Prostate gland (tissue), 2 donors: Measurements from ENCODE around the gene HIF1A.

ENCODE experiments used
- POLR2A ChIP-seq: fragments of 450-650 bp; IDR thresholded peaks from one replicate; pipeline ENCODE4 v1.6.1; 2016; ENCODE audit warnings: antibody characterized with exemption, mild to moderate bottlenecking
- POLR2AphosphoS5 ChIP-seq: sonication (generic); formaldehyde crosslinking; IDR thresholded peaks from one replicate; pipeline ENCODE4 v1.6.1; 2017; ENCODE audit warnings: antibody characterized with exemption
- TF ChIP-seq, protein P1 (sequence below), 4 experiments: fragments of 200-600 bp in 2 of 4; fragments of 450-650 bp in 2 of 4; sonication (generic) in 2 of 4; IDR thresholded peaks; 1 replicate in 3 of 4; 2 replicates in 1 of 4; pipeline ENCODE4 v1.5.1; 2016 to 2019; ENCODE audit warnings: antibody characterized with exemption in 4 of 4, mild to moderate bottlenecking in 2 of 4, moderate library complexity in 2 of 4

DNA sequence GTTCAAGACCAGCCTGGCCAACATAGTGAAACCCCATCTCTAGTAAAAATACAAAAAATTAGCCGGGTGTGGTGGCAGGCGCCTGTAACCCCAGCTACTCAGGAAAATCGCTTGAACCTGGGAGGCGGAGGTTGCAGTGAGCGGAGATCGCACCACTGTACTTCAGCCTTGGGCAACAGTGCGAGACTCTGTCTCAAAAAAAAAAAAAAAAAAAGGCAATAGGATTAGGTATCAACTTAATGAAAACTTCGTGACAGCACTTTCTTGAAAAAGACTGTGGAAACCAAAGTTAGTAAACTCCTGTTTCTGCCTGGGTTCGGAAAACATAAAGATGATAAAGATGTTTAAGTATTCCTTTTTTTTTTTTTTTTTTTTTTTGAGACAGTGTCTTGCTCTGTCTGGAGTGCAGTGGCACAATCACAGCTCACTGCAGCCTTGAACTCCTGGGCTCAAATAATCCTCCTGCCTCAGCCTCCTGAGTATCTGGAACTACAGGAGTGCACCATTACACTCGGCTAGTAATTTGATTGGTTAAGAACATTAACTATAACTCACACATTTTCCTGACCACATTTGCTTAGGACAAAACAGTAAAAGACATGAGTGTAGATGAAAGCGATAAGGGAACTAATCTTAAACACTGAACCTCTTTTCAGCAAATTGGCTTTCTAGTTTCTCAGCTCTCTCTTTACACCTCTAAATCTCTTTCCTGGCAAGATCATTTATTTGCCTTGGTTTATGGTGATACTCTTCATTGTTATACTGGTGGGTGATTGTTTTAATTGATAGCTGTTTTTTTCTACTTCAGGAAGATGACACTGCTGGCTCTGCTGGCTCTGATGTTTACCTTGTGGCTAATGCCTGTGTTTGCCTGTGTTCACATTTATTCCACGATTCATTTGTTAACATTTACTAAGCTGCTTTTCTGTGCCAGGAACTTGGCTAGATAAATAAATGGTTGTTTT, 15.8 kb downstream of the HIF1A start:
- TF ChIP-seq, protein P1, sequence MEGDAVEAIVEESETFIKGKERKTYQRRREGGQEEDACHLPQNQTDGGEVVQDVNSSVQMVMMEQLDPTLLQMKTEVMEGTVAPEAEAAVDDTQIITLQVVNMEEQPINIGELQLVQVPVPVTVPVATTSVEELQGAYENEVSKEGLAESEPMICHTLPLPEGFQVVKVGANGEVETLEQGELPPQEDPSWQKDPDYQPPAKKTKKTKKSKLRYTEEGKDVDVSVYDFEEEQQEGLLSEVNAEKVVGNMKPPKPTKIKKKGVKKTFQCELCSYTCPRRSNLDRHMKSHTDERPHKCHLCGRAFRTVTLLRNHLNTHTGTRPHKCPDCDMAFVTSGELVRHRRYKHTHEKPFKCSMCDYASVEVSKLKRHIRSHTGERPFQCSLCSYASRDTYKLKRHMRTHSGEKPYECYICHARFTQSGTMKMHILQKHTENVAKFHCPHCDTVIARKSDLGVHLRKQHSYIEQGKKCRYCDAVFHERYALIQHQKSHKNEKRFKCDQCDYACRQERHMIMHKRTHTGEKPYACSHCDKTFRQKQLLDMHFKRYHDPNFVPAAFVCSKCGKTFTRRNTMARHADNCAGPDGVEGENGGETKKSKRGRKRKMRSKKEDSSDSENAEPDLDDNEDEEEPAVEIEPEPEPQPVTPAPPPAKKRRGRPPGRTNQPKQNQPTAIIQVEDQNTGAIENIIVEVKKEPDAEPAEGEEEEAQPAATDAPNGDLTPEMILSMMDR (IDR thresholded peaks at IDR 0.05) = no peak
- TF ChIP-seq POLR2A (no peak), POLR2AphosphoS5 (peak; percentile 61)
